Liver (tissue), 9 donors: ENCODE data around the gene PDE9A. TPM values are rescaled to one million over a fixed set of nuclear protein-coding genes. Genes with fewer than 3 reads are reported as not detected.

Source experiments
- DNase-seq: peaks from one replicate; pipeline ENCODE4 v3.0.0-alpha.2; 2017; ENCODE audit warnings: low spot score
- H3K27ac ChIP-seq, 2 donors: one replicate each; pipeline ENCODE4 v1.7.0; 2013; ENCODE audit warnings: inconsistent platforms in 2 of 2, low read length in 2 of 2, control low read depth in 1 of 2, low read depth in 1 of 2, mild to moderate bottlenecking in 1 of 2
- H3K27me3 ChIP-seq, 4 donors: one replicate each; pipeline versions ENCODE4 v1.6.1 to v1.7.0; 2013; ENCODE audit warnings: low read length in 3 of 4, inconsistent platforms in 1 of 4, mild to moderate bottlenecking in 1 of 4, moderate library complexity in 1 of 4; ENCODE audit not compliant: control insufficient read depth in 4 of 4, insufficient read depth in 4 of 4
- H3K36me3 ChIP-seq, 4 donors: one replicate each; pipeline versions ENCODE4 v1.6.1 to v1.7.0; 2013; ENCODE audit warnings: low read length in 3 of 4, mild to moderate bottlenecking in 3 of 4, low read depth in 1 of 4, moderate library complexity in 1 of 4; ENCODE audit not compliant: control insufficient read depth in 4 of 4, insufficient read depth in 3 of 4
- H3K4me1 ChIP-seq, 4 donors: one replicate each; pipeline versions ENCODE4 v1.6.1 to v1.7.0; 2013; ENCODE audit warnings: low read length in 3 of 4, mild to moderate bottlenecking in 3 of 4, moderate library complexity in 1 of 4; ENCODE audit not compliant: control insufficient read depth in 4 of 4, insufficient read depth in 4 of 4
- H3K4me3 ChIP-seq, 3 donors: one replicate each; pipeline versions ENCODE4 v1.6.1 to v1.7.0; 2013; ENCODE audit warnings: low read length in 3 of 3, control low read depth in 1 of 3, low read depth in 1 of 3, mild to moderate bottlenecking in 1 of 3
- H3K9ac ChIP-seq, 2 donors: one replicate each; pipeline ENCODE4 v1.7.0; 2013; ENCODE audit warnings: low read length in 2 of 2, mild to moderate bottlenecking in 2 of 2, moderate library complexity in 2 of 2, control low read depth in 1 of 2, low read depth in 1 of 2
- H3K9me3 ChIP-seq, 4 donors: one replicate each; pipeline versions ENCODE4 v1.6.1 to v1.7.0; 2013; ENCODE audit warnings: low read length in 3 of 4; ENCODE audit not compliant: control insufficient read depth in 4 of 4
- GABPA ChIP-seq, 2 donors: IDR thresholded peaks in 1 of 2; conservative IDR thresholded peaks in 1 of 2; 2 replicates each; pipeline ENCODE4 v1.6.1; 2016; ENCODE audit warnings: antibody characterized with exemption in 2 of 2, mild to moderate bottlenecking in 1 of 2, moderate library complexity in 1 of 2
- RAD21 ChIP-seq, 2 donors: IDR thresholded peaks; 2 replicates each; pipeline ENCODE4 v1.6.1; 2016; ENCODE audit warnings: antibody characterized with exemption in 2 of 2, mild to moderate bottlenecking in 2 of 2
- RXRA ChIP-seq, 2 donors: IDR thresholded peaks; 2 replicates each; pipeline ENCODE4 v1.6.1; 2017 to 2018; ENCODE audit warnings: antibody characterized with exemption in 2 of 2, mild to moderate bottlenecking in 1 of 2
- SP1 ChIP-seq: IDR thresholded peaks from 2 replicates; pipeline ENCODE4 v1.6.1; 2018; ENCODE audit warnings: antibody characterized with exemption, mild to moderate bottlenecking
- TAF1 ChIP-seq: conservative IDR thresholded peaks from 2 replicates; pipeline ENCODE4 v1.6.1; 2016; ENCODE audit warnings: antibody characterized with exemption, mild to moderate bottlenecking
- whole genome bisulfite sequencing: extraction: QIAGEN DNeasy Blood & Tissue Kit; methylation state at CpG from one replicate; pipeline ENCODE4 v1.1.7; 2013; 5-methylcytosine and 5-hydroxymethylcytosine counted together
- polyA plus RNA-seq, 2 donors: library from polyadenylated mRNA; stranded (reverse) in 1 of 2; unstranded in 1 of 2; fragments of 200-250 nt in 1 of 2; fragments of >200 nt in 1 of 2; fragmentation: Nextera tagmentation in 1 of 2; extraction: Ambion mirVana in 1 of 2; gene quantifications; one replicate each; pipeline versions ENCODE4 v1.2.1 to v1.2.3, GENCODE V29; 2013 to 2015
- total RNA-seq, 2 donors: library from RNA; depleted of rRNA; stranded (reverse); fragments of >200 nt; gene quantifications; one replicate each; pipeline ENCODE4 v1.2.3, GENCODE V29; 2014
- TF ChIP-seq, protein P1 (sequence below): IDR thresholded peaks from 2 replicates; pipeline ENCODE4 v1.6.1; 2016; ENCODE audit warnings: antibody characterized with exemption
- TF ChIP-seq, protein P2 (sequence below): IDR thresholded peaks from 2 replicates; pipeline ENCODE4 v1.6.1; 2016; ENCODE audit warnings: antibody characterized with exemption
- donor health status: healthy.
- donor health status: healthy.
- donor health status: healthy.
- donor health status: healthy.
- donor health status: healthy.

Gene PDE9A
- total and polyA plus RNA-seq, 4 donors: 1.5 to 4.2 (median 2.7) TPM

DNA sequence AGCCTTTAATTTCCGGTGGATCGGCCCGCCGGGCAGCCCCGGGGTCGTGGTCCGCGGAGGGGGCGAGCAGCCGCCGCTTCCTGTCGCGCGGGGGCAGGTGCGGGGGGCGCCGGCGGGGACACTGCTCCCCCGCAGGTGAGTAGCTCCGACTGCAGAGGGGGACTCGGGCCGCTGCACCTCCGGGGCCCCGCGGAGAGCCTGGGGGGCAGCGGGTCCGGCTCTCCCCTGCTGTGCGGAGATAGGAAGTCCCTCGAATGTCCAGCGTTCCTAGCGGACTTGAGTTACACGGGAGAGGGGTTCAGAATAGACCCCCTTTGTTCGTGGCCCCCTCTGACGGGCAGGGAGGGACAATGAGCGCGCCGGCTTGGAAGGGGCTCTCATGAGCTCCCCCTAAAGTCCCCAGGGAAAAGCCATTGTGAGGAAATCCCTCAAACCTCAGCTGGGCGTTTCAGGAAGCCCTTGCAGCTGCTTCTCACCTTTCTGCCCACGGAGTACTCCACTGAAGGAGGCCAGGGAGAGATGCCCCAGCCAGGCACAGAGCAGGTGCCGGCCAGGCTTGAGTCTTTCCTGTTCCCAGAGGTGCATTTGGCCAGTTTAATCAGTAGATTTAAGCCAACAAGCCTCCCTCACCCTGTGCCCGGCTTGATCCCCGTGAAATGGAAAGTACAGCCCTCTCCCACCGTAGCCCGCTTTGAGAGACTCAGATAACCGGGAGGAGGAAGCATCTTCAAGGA is 925 bp downstream of the PDE9A start:
- Histone ChIP-seq H3K36me3 (no peaks in the 10 kb centered on the region), H3K4me1 (peaks cover 4 to 15% (median 9%) of the 10 kb centered on the region in 4 donors), H3K27ac (no peak overlapping the region), H3K9ac (peak overlapping the region in 1 of 2 donors; percentile 75), H3K9me3 (no peaks in the 10 kb centered on the region), H3K4me3 (peak overlapping the region in 2 of 3 donors; percentile 25 to 65), H3K27me3 (no peaks in the 10 kb centered on the region)
- TF ChIP-seq RXRA (IDR thresholded peaks at IDR 0.05) (no peak), GABPA (IDR thresholded peaks at IDR 0.05 in 1 of 2, conservative IDR thresholded peaks at IDR 0.05 in 1 of 2) (no peak)
- WGBS: 9% methylated on average over 45 of the region's 45 CpGs
- DNase-seq: no peak

DNA sequence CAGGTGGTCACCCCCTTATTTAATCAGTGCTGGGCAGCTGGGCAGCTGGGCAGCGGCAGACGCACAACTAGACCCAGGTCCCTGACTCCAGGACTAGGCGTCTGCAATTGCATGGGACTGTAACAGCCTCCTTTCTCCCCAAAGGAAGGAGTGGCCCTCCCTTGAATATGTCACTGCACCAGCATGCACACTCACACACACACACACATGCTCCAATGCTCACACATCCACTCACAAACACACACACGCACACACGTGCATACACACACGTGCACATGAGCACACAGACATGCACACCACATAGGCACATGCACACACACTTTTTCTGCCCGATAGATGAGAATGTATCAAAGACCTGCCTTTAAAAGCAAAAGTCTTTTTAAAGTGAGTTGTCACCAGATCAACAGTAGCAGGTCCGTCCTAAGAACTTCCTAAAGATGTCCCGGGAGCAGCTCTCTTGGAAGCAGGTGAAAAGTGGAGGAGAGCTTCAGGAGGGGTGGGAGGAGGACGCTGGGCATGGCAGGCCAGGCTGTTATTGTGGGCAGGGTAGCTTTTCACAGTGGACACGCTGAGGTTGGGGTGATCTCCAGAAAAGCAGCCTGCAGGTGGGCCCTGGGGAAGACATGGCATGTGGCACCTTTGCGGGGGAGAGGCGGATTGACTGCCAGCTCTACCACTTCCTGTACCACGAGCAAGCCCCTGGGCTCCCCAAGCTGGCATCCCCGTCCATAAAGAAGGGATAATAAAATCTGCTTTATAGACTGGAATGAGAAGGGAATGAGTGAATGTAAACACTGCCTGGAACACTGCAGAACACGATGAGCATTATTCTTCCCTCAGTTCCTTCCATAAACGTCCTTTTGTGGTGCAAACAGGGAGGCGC is 1.7 kb downstream of the PDE9A start:
- TF ChIP-seq, protein P1, sequence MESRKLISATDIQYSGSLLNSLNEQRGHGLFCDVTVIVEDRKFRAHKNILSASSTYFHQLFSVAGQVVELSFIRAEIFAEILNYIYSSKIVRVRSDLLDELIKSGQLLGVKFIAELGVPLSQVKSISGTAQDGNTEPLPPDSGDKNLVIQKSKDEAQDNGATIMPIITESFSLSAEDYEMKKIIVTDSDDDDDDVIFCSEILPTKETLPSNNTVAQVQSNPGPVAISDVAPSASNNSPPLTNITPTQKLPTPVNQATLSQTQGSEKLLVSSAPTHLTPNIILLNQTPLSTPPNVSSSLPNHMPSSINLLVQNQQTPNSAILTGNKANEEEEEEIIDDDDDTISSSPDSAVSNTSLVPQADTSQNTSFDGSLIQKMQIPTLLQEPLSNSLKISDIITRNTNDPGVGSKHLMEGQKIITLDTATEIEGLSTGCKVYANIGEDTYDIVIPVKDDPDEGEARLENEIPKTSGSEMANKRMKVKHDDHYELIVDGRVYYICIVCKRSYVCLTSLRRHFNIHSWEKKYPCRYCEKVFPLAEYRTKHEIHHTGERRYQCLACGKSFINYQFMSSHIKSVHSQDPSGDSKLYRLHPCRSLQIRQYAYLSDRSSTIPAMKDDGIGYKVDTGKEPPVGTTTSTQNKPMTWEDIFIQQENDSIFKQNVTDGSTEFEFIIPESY: no peak
- TF ChIP-seq RAD21 (IDR thresholded peaks at IDR 0.05) (no peak), TAF1 (no peak), SP1 (no peak)
- H3K4me3 ChIP-seq: no peak overlapping the region
- no peaks in the 10 kb centered on the region for H3K9me3 ChIP-seq
- H3K27ac ChIP-seq: no peak overlapping the region
- WGBS: 76% methylated on average over 18 of the region's 18 CpGs
- DNase-seq: no peak
- H3K9ac ChIP-seq: no peak overlapping the region
- no peaks in the 10 kb centered on the region for H3K27me3 ChIP-seq
- H3K36me3 ChIP-seq: no peaks in the 10 kb centered on the region
- H3K4me1 ChIP-seq: peaks cover 4 to 15% (median 9%) of the 10 kb centered on the region in 4 donors

DNA sequence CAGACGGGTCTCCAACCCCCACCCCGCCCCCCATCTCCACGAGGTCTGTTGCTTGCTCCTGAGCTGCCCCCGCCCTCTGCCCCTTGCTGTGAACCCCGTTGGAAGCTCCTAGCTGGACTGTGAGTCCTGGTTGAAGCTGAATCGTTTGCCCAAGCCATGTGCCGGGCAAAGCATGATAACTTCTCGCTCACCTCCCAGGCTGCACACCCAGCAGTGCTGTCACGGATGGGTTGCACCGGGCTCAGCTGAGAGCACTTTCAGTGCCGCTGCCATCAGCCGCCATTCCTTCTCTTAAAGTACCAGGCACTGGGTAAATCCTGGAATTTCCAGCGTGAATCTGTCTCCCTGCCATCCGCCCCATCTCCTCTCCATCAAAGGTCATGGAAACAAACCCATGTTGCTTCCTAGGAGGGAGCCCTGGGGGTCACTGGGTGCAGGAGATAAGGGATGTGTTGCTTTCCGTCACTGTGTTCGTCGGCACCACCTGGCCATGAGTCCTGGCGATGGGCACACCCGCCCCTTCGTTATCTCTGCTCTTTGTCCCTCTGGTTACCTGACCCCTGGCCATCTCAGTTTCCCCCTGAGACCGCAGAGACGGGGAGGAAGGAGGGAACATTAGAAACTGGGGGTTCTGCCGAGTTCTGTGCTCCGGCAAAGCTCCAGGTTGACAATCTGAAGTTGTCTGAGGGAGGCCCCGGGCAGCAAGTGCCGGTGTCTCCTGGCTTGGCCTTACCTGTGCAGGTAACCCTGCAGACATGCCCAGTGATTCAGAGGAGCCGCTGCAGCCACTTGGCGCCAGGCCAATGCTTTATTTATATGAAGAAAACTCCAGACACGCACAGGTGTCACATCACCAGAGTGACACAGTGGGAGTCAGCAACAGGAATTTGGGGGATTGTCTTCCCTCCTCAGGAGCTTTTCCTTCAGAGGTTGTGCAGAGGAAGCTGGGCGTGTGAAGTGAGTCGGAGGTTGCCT is 2.7 kb downstream of the PDE9A start:
- Histone ChIP-seq H3K4me3 (no peak overlapping the region), H3K27ac (no peak overlapping the region), H3K9ac (no peak overlapping the region), H3K36me3 (no peaks in the 10 kb centered on the region), H3K9me3 (no peaks in the 10 kb centered on the region), H3K27me3 (no peaks in the 10 kb centered on the region), H3K4me1 (peaks cover 4 to 15% (median 9%) of the 10 kb centered on the region in 4 donors)
- WGBS: 75% methylated on average over 31 of the region's 31 CpGs
- TF ChIP-seq, protein P2, sequence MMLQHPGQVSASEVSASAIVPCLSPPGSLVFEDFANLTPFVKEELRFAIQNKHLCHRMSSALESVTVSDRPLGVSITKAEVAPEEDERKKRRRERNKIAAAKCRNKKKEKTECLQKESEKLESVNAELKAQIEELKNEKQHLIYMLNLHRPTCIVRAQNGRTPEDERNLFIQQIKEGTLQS: no peak
- DNase-seq: no peak
